ENCODE data around the gene TNPO2.

DNA sequence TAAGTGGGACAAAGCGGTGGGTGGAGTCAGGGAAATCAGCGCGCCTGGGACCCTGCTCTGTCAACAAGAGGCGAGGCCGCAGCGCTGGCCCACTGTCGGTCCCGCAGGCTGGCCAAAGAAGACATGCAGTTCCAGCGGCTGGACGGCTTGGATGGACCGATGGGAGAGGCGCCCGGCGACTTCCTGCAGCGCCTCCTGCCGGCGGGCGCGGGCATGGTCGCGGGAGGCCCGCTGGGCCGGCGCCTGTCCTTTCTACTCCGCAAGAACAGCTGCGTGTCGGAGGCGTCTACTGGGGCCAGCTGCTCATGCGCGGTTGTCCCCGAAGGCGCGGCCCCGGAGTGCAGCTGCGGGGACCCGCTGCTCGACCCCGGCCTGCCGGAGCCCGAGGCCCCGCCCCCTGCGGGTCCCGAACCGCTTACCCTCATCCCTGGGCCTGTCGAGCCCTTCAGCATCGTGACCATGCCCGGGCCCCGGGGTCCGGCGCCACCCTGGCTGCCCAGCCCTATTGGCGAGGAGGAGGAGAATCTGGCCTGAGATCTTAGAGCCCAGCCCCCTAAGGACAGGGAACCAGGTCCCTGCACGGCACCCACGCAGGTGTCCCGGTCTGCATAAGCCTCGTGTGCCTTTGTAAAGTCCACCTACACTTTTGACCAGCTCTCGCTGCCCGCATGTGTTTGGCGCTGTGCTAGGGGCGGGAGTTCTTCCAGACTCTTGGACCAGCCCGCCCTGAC is 34.0 kb upstream of the TNPO2 start:
- TF ChIP-seq, protein P1, sequence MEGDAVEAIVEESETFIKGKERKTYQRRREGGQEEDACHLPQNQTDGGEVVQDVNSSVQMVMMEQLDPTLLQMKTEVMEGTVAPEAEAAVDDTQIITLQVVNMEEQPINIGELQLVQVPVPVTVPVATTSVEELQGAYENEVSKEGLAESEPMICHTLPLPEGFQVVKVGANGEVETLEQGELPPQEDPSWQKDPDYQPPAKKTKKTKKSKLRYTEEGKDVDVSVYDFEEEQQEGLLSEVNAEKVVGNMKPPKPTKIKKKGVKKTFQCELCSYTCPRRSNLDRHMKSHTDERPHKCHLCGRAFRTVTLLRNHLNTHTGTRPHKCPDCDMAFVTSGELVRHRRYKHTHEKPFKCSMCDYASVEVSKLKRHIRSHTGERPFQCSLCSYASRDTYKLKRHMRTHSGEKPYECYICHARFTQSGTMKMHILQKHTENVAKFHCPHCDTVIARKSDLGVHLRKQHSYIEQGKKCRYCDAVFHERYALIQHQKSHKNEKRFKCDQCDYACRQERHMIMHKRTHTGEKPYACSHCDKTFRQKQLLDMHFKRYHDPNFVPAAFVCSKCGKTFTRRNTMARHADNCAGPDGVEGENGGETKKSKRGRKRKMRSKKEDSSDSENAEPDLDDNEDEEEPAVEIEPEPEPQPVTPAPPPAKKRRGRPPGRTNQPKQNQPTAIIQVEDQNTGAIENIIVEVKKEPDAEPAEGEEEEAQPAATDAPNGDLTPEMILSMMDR (conservative IDR thresholded peaks at IDR 0.05 in 1 of 2, IDR thresholded peaks at IDR 0.05 in 1 of 2; ENCODE audit: low read depth in 1 of 2, low read length in 2 of 2), result peak; percentile 65 to 80
- TF ChIP-seq EZH2 (IDR thresholded peaks at IDR 0.05; ENCODE audit: low read length, missing control alignments), result no peak
